HG03039 (cell line): ENCODE measurements around the gene NT5E.
A peak's percentile ranks its signal among the peaks of the same experiment; 100 is the strongest.

ENCODE experiments used
- ATAC-seq: cut with Tn5 transposase; IDR thresholded peaks from one replicate; pipeline ENCODE4 v1.9.1; 2021; ENCODE audit warnings: mild to moderate bottlenecking, moderate library complexity; ENCODE audit not compliant: unreplicated experiment

The NT5E gene

GRCh38 chr6:85459224-85459901 is 9.5 kb downstream of the NT5E start:
- no peak for ATAC-seq

GRCh38 chr6:85460154-85460920 is 10.5 kb downstream of the NT5E start:
- ATAC-seq = no peak

- ATAC-seq = peak; percentile 62
Observed at GRCh38 chr6:85460921-85461797, 11.3 kb downstream of the NT5E start.

- no peak for ATAC-seq
Observed at GRCh38 chr6:85461798-85462170, 11.9 kb downstream of the NT5E start.

- no peak for ATAC-seq
Observed at GRCh38 chr6:85462673-85463072, 12.8 kb downstream of the NT5E start.

GRCh38 chr6:85463621-85464259 is 13.9 kb downstream of the NT5E start:
- no peak for ATAC-seq

GRCh38 chr6:85464260-85464644 is 14.4 kb downstream of the NT5E start:
- ATAC-seq = no peak

- ATAC-seq = no peak
Observed at GRCh38 chr6:85464722-85465150, 14.9 kb downstream of the NT5E start.

GRCh38 chr6:85465762-85466161 is 15.9 kb downstream of the NT5E start:
- no peak for ATAC-seq

GRCh38 chr6:85468326-85468725 is 18.4 kb downstream of the NT5E start:
- no peak for ATAC-seq

- no peak for ATAC-seq
Observed at GRCh38 chr6:85469276-85470022, 19.6 kb downstream of the NT5E start.

- ATAC-seq = no peak
Observed at GRCh38 chr6:85470023-85470410, 20.1 kb downstream of the NT5E start.

- ATAC-seq = no peak
Observed at GRCh38 chr6:85472744-85473143, 22.9 kb downstream of the NT5E start.

GRCh38 chr6:85473748-85474147 is 23.9 kb downstream of the NT5E start:
- no peak for ATAC-seq

- ATAC-seq = no peak
Observed at GRCh38 chr6:85476532-85476931, 26.6 kb downstream of the NT5E start.

- ATAC-seq = no peak
Observed at GRCh38 chr6:85479208-85479607, 29.3 kb downstream of the NT5E start.

- ATAC-seq = no peak
Observed at GRCh38 chr6:85482206-85482904, 32.5 kb downstream of the NT5E start.

- peak; percentile 75 for ATAC-seq
Observed at GRCh38 chr6:85482905-85483700, 33.2 kb downstream of the NT5E start.

GRCh38 chr6:85483846-85484245 is 34.0 kb downstream of the NT5E start:
- no peak for ATAC-seq
